HG03571 (cell line): ENCODE results near the gene YWHAQ.

ENCODE experiments used
- ATAC-seq: cut with Tn5 transposase; IDR thresholded peaks from one replicate; pipeline ENCODE4 v1.9.1; 2021; ENCODE audit not compliant: unreplicated experiment

Gene YWHAQ

GRCh38 chr2:9630736-9631552 is at the start of gene YWHAQ:
TSS of gene YWHAQ (minus strand) at chr2:9630997. CDS start at chr2:9630452, 545 bp downstream.
- ATAC-seq, result peak; percentile 93

- no peak for ATAC-seq
Measured at GRCh38 chr2:9680082-9680481, 49.3 kb upstream of the YWHAQ start.

- ATAC-seq, result no peak
Measured at GRCh38 chr2:9679218-9679617, 48.4 kb upstream of the YWHAQ start.

- no peak for ATAC-seq
Measured at GRCh38 chr2:9678544-9678943, 47.7 kb upstream of the YWHAQ start.

GRCh38 chr2:9675415-9676351 is 44.9 kb upstream of the YWHAQ start:
- ATAC-seq, result no peak

GRCh38 chr2:9674891-9675414 is 44.2 kb upstream of the YWHAQ start:
- no peak for ATAC-seq

GRCh38 chr2:9673914-9674481 is 43.2 kb upstream of the YWHAQ start:
- ATAC-seq, result no peak

- no peak for ATAC-seq
Measured at GRCh38 chr2:9668687-9669345, 38.0 kb upstream of the YWHAQ start.

- ATAC-seq, result no peak
Measured at GRCh38 chr2:9667826-9668225, 37.0 kb upstream of the YWHAQ start.

- ATAC-seq, result no peak
Measured at GRCh38 chr2:9666306-9666705, 35.5 kb upstream of the YWHAQ start.

GRCh38 chr2:9665898-9666297 is 35.1 kb upstream of the YWHAQ start:
- no peak for ATAC-seq

GRCh38 chr2:9664365-9664764 is 33.6 kb upstream of the YWHAQ start:
- ATAC-seq, result no peak

GRCh38 chr2:9663008-9663879 is 32.4 kb upstream of the YWHAQ start:
- ATAC-seq, result peak; percentile 64

GRCh38 chr2:9661261-9661660 is 30.5 kb upstream of the YWHAQ start:
- no peak for ATAC-seq

- no peak for ATAC-seq
Measured at GRCh38 chr2:9660781-9661180, 30.0 kb upstream of the YWHAQ start.

- no peak for ATAC-seq
Measured at GRCh38 chr2:9660154-9660553, 29.4 kb upstream of the YWHAQ start.

- no peak for ATAC-seq
Measured at GRCh38 chr2:9658972-9659371, 28.2 kb upstream of the YWHAQ start.

- ATAC-seq, result no peak
Measured at GRCh38 chr2:9657731-9658130, 26.9 kb upstream of the YWHAQ start.

GRCh38 chr2:9657083-9657482 is 26.3 kb upstream of the YWHAQ start:
- no peak for ATAC-seq

- peak; percentile 90 for ATAC-seq
Measured at GRCh38 chr2:9656270-9656766, 25.5 kb upstream of the YWHAQ start.
